HepG2 (cell line): ENCODE measurements around the gene SV2B.

Source experiments
- CENPX ChIP-seq: sonication (generic); formaldehyde crosslinking; IDR thresholded peaks from 2 replicates; pipeline ENCODE4 v1.9.0; 2021; ENCODE audit warnings: mild to moderate bottlenecking, missing genetic modification reagents, moderate library complexity
- HNRNPLL ChIP-seq: fragments of 200-400 bp; formaldehyde crosslinking; IDR thresholded peaks from 2 replicates; pipeline ENCODE4 v1.6.1; 2017; ENCODE audit warnings: mild to moderate bottlenecking, low read depth, low read length; ENCODE audit not compliant: poor library complexity, severe bottlenecking
- JUND ChIP-seq: sonication (generic); formaldehyde crosslinking; IDR thresholded peaks from 2 replicates; pipeline ENCODE4 v1.8.0; 2022; ENCODE audit warnings: mild to moderate bottlenecking, missing genetic modification reagents
- REPIN1 ChIP-seq: sonication (generic); formaldehyde crosslinking; IDR thresholded peaks from 2 replicates; pipeline ENCODE4 v1.8.0; 2022; ENCODE audit warnings: missing genetic modification reagents, low read depth, mild to moderate bottlenecking, borderline replicate concordance
- SPEN ChIP-seq: sonication (generic); formaldehyde crosslinking; IDR thresholded peaks from 2 replicates; pipeline ENCODE4 v1.5.1; 2020; ENCODE audit warnings: low read depth, mild to moderate bottlenecking, missing genetic modification reagents
- ZFP41 ChIP-seq: sonication (generic); formaldehyde crosslinking; IDR thresholded peaks from 2 replicates; pipeline ENCODE4 v1.4.0; 2020; ENCODE audit warnings: mild to moderate bottlenecking, missing genetic modification reagents, borderline replicate concordance
- ZNF34 ChIP-seq: sonication (generic); formaldehyde crosslinking; IDR thresholded peaks from 2 replicates; pipeline ENCODE4 v1.4.0; 2020; ENCODE audit warnings: mild to moderate bottlenecking, missing genetic modification reagents, borderline replicate concordance
- TF ChIP-seq, protein P1 (sequence below): sonication (generic); formaldehyde crosslinking; IDR thresholded peaks from 2 replicates; pipeline ENCODE4 v1.9.0; 2022; ENCODE audit warnings: missing genetic modification reagents, mild to moderate bottlenecking, borderline replicate concordance
- TF ChIP-seq, protein P2 (sequence below): sonication (generic); formaldehyde crosslinking; IDR thresholded peaks from 2 replicates; pipeline ENCODE4 v1.5.0; 2020; ENCODE audit warnings: mild to moderate bottlenecking, missing genetic modification reagents, moderate library complexity

DNA sequence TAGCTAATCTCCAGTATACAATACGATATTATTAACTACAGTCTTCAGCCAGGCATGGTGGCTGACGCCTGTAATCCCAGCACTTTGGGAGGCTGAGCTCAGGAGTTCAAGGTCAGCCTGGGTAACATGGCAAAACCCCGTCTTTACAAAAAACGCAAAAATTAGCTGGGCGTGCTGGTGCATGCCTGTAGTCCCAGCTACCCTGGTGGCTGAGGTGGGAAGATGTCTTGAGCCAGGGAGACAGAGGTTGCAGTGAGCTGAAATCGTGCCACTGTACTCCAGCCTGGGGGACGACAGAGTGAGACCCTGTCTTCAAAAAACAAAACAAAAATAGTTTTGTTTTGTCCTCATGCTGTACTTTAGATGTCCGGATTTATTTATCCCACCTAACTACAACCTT is 29.2 kb upstream of the SV2B start:
- TF ChIP-seq SPEN (CRISPR knock-in tag), result no peak
- TF ChIP-seq ZNF34 (CRISPR knock-in tag), result no peak
- no peak for TF ChIP-seq REPIN1 (CRISPR knock-in tag)
- TF ChIP-seq HNRNPLL, result no peak
- TF ChIP-seq, protein P1, sequence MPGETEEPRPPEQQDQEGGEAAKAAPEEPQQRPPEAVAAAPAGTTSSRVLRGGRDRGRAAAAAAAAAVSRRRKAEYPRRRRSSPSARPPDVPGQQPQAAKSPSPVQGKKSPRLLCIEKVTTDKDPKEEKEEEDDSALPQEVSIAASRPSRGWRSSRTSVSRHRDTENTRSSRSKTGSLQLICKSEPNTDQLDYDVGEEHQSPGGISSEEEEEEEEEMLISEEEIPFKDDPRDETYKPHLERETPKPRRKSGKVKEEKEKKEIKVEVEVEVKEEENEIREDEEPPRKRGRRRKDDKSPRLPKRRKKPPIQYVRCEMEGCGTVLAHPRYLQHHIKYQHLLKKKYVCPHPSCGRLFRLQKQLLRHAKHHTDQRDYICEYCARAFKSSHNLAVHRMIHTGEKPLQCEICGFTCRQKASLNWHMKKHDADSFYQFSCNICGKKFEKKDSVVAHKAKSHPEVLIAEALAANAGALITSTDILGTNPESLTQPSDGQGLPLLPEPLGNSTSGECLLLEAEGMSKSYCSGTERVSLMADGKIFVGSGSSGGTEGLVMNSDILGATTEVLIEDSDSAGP (CRISPR knock-in tag), result no peak
- TF ChIP-seq CENPX (CRISPR knock-in tag), result no peak
- TF ChIP-seq ZFP41 (CRISPR knock-in tag), result no peak
- TF ChIP-seq, protein P2, sequence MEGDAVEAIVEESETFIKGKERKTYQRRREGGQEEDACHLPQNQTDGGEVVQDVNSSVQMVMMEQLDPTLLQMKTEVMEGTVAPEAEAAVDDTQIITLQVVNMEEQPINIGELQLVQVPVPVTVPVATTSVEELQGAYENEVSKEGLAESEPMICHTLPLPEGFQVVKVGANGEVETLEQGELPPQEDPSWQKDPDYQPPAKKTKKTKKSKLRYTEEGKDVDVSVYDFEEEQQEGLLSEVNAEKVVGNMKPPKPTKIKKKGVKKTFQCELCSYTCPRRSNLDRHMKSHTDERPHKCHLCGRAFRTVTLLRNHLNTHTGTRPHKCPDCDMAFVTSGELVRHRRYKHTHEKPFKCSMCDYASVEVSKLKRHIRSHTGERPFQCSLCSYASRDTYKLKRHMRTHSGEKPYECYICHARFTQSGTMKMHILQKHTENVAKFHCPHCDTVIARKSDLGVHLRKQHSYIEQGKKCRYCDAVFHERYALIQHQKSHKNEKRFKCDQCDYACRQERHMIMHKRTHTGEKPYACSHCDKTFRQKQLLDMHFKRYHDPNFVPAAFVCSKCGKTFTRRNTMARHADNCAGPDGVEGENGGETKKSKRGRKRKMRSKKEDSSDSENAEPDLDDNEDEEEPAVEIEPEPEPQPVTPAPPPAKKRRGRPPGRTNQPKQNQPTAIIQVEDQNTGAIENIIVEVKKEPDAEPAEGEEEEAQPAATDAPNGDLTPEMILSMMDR (CRISPR knock-in tag), result no peak
- no peak for TF ChIP-seq JUND (CRISPR knock-in tag)
